A549 (cell line): Measurements from ENCODE around the gene SDR39U1. TPM values are rescaled to one million over a fixed set of nuclear protein-coding genes. Genes with fewer than 3 reads are reported as not detected.

ENCODE experiments used
- ATAC-seq, 2 experiments: fragments of 200-7000 bp in 1 of 2; fragments of >200 bp in 1 of 2; cut with Nextera tagmentation in 1 of 2; cut with Tn5 transposase in 1 of 2; 3 replicates each; pipeline versions ENCODE4 v1.8.0 to v1.9.1; 2018 to 2020; ENCODE audit warnings: mild to moderate bottlenecking in 1 of 2, moderate library complexity in 1 of 2
- CTCF ChIA-PET: fragments of 300-600 bp; sonication (Branson Sonifier 250); formaldehyde crosslinking; extraction: SDS; loops from one replicate; lab custom pipeline; 2021; ENCODE audit warnings: antibody characterized with exemption, inconsistent platforms; lab: Yijun Ruan, JAX
- POLR2A ChIA-PET: fragments of 350-600 bp; formaldehyde crosslinking; extraction: SDS; loops from one replicate; lab custom pipeline; 2021; ENCODE audit warnings: antibody characterized with exemption, inconsistent platforms; lab: Yijun Ruan, JAX
- DNase-seq, 2 experiments: peaks; one replicate each; pipeline versions ENCODE4 v3.0.0 to v3.0.0-alpha.2; 2011 to 2016; ENCODE audit warnings: low read depth in 1 of 2, low spot score in 1 of 2
- FAIRE-seq: peaks from 2 replicates; lab custom pipeline; 2011; peaks lifted over from hg19 to GRCh38; lab: Jason Lieb, UNC
- H3K27ac ChIP-seq, 2 experiments: fragments of >200 bp; sonication (Bioruptor Twin); formaldehyde crosslinking; 3 replicates each; pipeline ENCODE4 v1.5.1; 2016 to 2017
- H3K4me1 ChIP-seq: fragments of >200 bp; sonication (Bioruptor Twin); formaldehyde crosslinking; 3 replicates; pipeline ENCODE4 v1.6.1; 2016
- H3K4me2 ChIP-seq: fragments of >200 bp; sonication (Bioruptor Twin); formaldehyde crosslinking; 3 replicates; pipeline ENCODE4 v1.6.1; 2016
- H3K4me3 ChIP-seq: fragments of >200 bp; sonication (Bioruptor Twin); formaldehyde crosslinking; 3 replicates; pipeline ENCODE4 v1.5.1; 2016
- H3K9me3 ChIP-seq: fragments of >200 bp; sonication (Bioruptor Twin); formaldehyde crosslinking; 3 replicates; pipeline ENCODE4 v1.6.1; 2016
- CBX2 ChIP-seq: fragments of 200-600 bp; sonication (generic); IDR thresholded peaks from 2 replicates; pipeline ENCODE4 v1.6.1; 2016; ENCODE audit warnings: low read depth, mild to moderate bottlenecking, borderline replicate concordance
- CBX8 ChIP-seq: fragments of 200-600 bp; sonication (generic); IDR thresholded peaks from 2 replicates; pipeline ENCODE4 v1.6.1; 2016
- CHD4 ChIP-seq: fragments of 200-600 bp; sonication (generic); IDR thresholded peaks from 2 replicates; pipeline ENCODE4 v1.6.1; 2016; ENCODE audit warnings: antibody characterized with exemption, mild to moderate bottlenecking, borderline replicate concordance
- EHF ChIP-seq: fragments of 250-450 bp; sonication (Bioruptor Pico); IDR thresholded peaks from 2 replicates; pipeline ENCODE4 v1.5.0; 2020; ENCODE audit warnings: mild to moderate bottlenecking
- ESRRA ChIP-seq: fragments of 150-350 bp; IDR thresholded peaks from 2 replicates; pipeline ENCODE4 v1.6.1; 2014; ENCODE audit warnings: mild to moderate bottlenecking, low read length, borderline replicate concordance
- JUN ChIP-seq, 2 experiments: fragments of >200 bp; sonication (Bioruptor Twin); formaldehyde crosslinking; IDR thresholded peaks; 2 replicates in 1 of 2; 3 replicates in 1 of 2; pipeline ENCODE4 v1.6.1; 2016 to 2017
- MAFK ChIP-seq: fragments of 450-650 bp; IDR thresholded peaks from 2 replicates; pipeline ENCODE4 v1.6.1; 2014; ENCODE audit not compliant: partially characterized antibody
- MAZ ChIP-seq: fragments of 150-350 bp; IDR thresholded peaks from 2 replicates; pipeline ENCODE4 v1.6.1; 2014; ENCODE audit warnings: antibody characterized with exemption, low read depth, low read length, borderline replicate concordance
- NPAS2 ChIP-seq: fragments of 250-450 bp; sonication (Bioruptor Pico); IDR thresholded peaks from 2 replicates; pipeline ENCODE4 v1.8.0; 2022; ENCODE audit warnings: mild to moderate bottlenecking, moderate library complexity, borderline replicate concordance
- NR3C1 ChIP-seq: fragments of >200 bp; sonication (Bioruptor Twin); formaldehyde crosslinking; IDR thresholded peaks from 3 replicates; pipeline ENCODE4 v1.6.1; 2017
- POLR2A ChIP-seq: IDR thresholded peaks from 2 replicates; pipeline ENCODE4 v1.6.1; 2012; ENCODE audit warnings: mild to moderate bottlenecking, low read length
- RAD21 ChIP-seq, 2 experiments: fragments of >200 bp in 1 of 2; sonication (Bioruptor Twin) in 1 of 2; formaldehyde crosslinking in 1 of 2; IDR thresholded peaks in 1 of 2; conservative IDR thresholded peaks in 1 of 2; 2 replicates in 1 of 2; 3 replicates in 1 of 2; pipeline ENCODE4 v1.6.1; 2012 to 2018; ENCODE audit warnings: inconsistent platforms in 1 of 2
- RCOR1 ChIP-seq: fragments of 150-350 bp; IDR thresholded peaks from 2 replicates; pipeline ENCODE4 v1.6.1; 2014; ENCODE audit warnings: antibody characterized with exemption, low read length, low read depth
- RNF2 ChIP-seq: fragments of 200-600 bp; sonication (generic); IDR thresholded peaks from 2 replicates; pipeline ENCODE4 v1.6.1; 2016; ENCODE audit warnings: low read depth, mild to moderate bottlenecking, antibody characterized with exemption, moderate library complexity, borderline replicate concordance
- SMC3 ChIP-seq: fragments of >200 bp; sonication (Bioruptor Twin); formaldehyde crosslinking; IDR thresholded peaks from 3 replicates; pipeline ENCODE4 v1.6.1; 2018; ENCODE audit warnings: inconsistent platforms
- SREBF2 ChIP-seq: fragments of 450-650 bp; IDR thresholded peaks from 2 replicates; pipeline ENCODE4 v1.6.1; 2014; ENCODE audit warnings: mild to moderate bottlenecking, moderate library complexity
- TP53 ChIP-seq: fragments of 250-450 bp; sonication (Bioruptor Pico); IDR thresholded peaks from 2 replicates; pipeline ENCODE4 v1.5.0; 2021; ENCODE audit warnings: mild to moderate bottlenecking, moderate library complexity
- ZNF302 ChIP-seq: fragments of 250-450 bp; sonication (Bioruptor Pico); IDR thresholded peaks from 2 replicates; pipeline ENCODE4 v1.9.0; 2021; ENCODE audit warnings: inconsistent platforms, mild to moderate bottlenecking, moderate library complexity
- ZSCAN20 ChIP-seq: fragments of 250-450 bp; sonication (Bioruptor Pico); IDR thresholded peaks from 2 replicates; pipeline ENCODE4 v1.8.0; 2022; ENCODE audit warnings: mild to moderate bottlenecking, moderate library complexity
- WGBS: methylation state at CpG from one replicate; pipeline ENCODE4 v1.1.6; 2017; ENCODE audit errors: missing lambda C conversion rate; 5-methylcytosine and 5-hydroxymethylcytosine counted together
- polyA plus RNA-seq, 4 experiments: library from polyadenylated mRNA; depleted of rRNA in 3 of 4; stranded (reverse); fragments of >200 nt; fragmentation: RNase III in 1 of 4; extraction: RNeasy Plus Mini Kit Qiagen cat#74134 plus additional on column Dnase treatment in 1 of 4; gene quantifications; 2 replicates in 3 of 4; 3 replicates in 1 of 4; pipeline ENCODE4 v1.2.3, GENCODE V29; 2011 to 2017
- TF ChIP-seq, protein P1 (sequence below): fragments of 250-450 bp; sonication (Bioruptor Pico); IDR thresholded peaks from 2 replicates; pipeline ENCODE4 v1.5.0; 2020; ENCODE audit warnings: low read depth, mild to moderate bottlenecking, moderate library complexity
- TF ChIP-seq, protein P2 (sequence below): IDR thresholded peaks from 2 replicates; pipeline ENCODE4 v1.6.1; 2012
- TF ChIP-seq, protein P3 (sequence below): fragments of 250-450 bp; sonication (Bioruptor Pico); IDR thresholded peaks from 2 replicates; pipeline ENCODE4 v1.5.0; 2021; ENCODE audit warnings: mild to moderate bottlenecking, moderate library complexity, borderline replicate concordance
- TF ChIP-seq, protein P4 (sequence below): fragments of >200 bp; sonication (Bioruptor Twin); formaldehyde crosslinking; IDR thresholded peaks from 3 replicates; pipeline ENCODE4 v1.5.1; 2016

The SDR39U1 gene
- polyA plus RNA-seq, 2 of the 4 experiments (the other 2 are of a cell fraction) = 57.3 to 61.1 TPM

DNA sequence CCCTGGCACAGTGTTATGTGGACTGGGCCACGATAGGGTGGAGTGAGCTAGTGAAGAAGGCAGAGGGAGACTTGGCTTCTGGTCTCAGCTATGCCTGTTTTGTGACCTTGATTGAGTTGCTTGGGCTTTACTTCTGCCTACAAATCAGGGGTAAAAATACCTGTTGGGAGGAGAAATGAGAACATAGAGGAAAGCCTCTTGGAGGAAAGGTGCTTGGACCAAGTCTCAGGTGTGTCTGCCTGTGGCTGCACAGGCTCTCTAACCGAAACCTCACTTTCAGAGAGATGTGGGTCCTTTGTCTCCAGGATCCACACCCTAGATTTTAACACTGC lies 4.9 kb downstream of the SDR39U1 start:
- no peak overlapping the region for H3K4me2 ChIP-seq
- ChIA-PET CTCF (interaction anchor here (0.9 to 18.0 kb wide), 16 partner anchors 13 to 196 kb away, joined by 3 to 1142 read pairs (median 10); partner anchors contain the start of genes ADCY4, CIDEB, DHRS1 and LTB4R), POLR2A (interaction anchor here (0.6 to 3.1 kb wide), 3 partner anchors 104 to 195 kb away, joined by 3 to 19 read pairs (median 3); partner anchors contain the start of gene TINF2)
- peaks cover 6% of the 10 kb centered on the region for H3K4me1 ChIP-seq
- H3K9me3 ChIP-seq = no peaks in the 10 kb centered on the region
- DNase-seq (no peak), ATAC-seq (no peak), FAIRE-seq (no peak)
- no peak overlapping the region for H3K27ac ChIP-seq
- WGBS = 81% methylated on average over 2 of the region's 2 CpGs
- H3K4me3 ChIP-seq = no peak overlapping the region
- TF ChIP-seq SMC3 (no peak), RCOR1 (no peak), MAZ (no peak), RNF2 (no peak), CBX8 (no peak), ZNF302 (CRISPR knock-in tag) (no peak), EHF (CRISPR knock-in tag) (no peak)

GRCh38 chr14:24437020-24437735 lies 5.4 kb downstream of the SDR39U1 start:
- WGBS = 74% methylated on average over 12 of the region's 12 CpGs
- DNase-seq (no peak), ATAC-seq (no peak), FAIRE-seq (no peak)
- Histone ChIP-seq H3K4me2 (no peak overlapping the region), H3K27ac (no peak overlapping the region), H3K9me3 (no peaks in the 10 kb centered on the region), H3K4me1 (peaks cover 6% of the 10 kb centered on the region), H3K4me3 (no peak overlapping the region)
- ChIA-PET POLR2A (interaction anchor here (0.6 to 3.1 kb wide), 6 partner anchors 104 to 194 kb away, joined by 3 to 19 read pairs (median 3); partner anchors contain the start of genes RABGGTA and TINF2), CTCF (interaction anchor here (0.7 to 18.0 kb wide), 24 partner anchors 8 to 196 kb away, joined by 3 to 1142 read pairs (median 6); partner anchors contain the start of genes ADCY4, CIDEB, DHRS1 and LTB4R)
- TF ChIP-seq POLR2A = no peak
- no peak for TF ChIP-seq CHD4
- TF ChIP-seq, protein P1, sequence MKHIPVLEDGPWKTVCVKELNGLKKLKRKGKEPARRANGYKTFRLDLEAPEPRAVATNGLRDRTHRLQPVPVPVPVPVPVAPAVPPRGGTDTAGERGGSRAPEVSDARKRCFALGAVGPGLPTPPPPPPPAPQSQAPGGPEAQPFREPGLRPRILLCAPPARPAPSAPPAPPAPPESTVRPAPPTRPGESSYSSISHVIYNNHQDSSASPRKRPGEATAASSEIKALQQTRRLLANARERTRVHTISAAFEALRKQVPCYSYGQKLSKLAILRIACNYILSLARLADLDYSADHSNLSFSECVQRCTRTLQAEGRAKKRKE = no peak
- TF ChIP-seq CBX2 = no peak
- TF ChIP-seq JUN (IDR thresholded peaks at IDR 0.05) = no peak
- TF ChIP-seq ESRRA = no peak
- TF ChIP-seq NPAS2 = no peak
- TF ChIP-seq, protein P2, sequence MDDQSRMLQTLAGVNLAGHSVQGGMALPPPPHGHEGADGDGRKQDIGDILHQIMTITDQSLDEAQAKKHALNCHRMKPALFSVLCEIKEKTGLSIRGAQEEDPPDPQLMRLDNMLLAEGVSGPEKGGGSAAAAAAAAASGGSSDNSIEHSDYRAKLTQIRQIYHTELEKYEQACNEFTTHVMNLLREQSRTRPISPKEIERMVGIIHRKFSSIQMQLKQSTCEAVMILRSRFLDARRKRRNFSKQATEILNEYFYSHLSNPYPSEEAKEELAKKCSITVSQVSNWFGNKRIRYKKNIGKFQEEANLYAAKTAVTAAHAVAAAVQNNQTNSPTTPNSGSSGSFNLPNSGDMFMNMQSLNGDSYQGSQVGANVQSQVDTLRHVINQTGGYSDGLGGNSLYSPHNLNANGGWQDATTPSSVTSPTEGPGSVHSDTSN = no peak
- no peak for TF ChIP-seq SREBF2
- TF ChIP-seq RCOR1 = no peak
- TF ChIP-seq RAD21 (conservative IDR thresholded peaks at IDR 0.05 in 1 of 2, IDR thresholded peaks at IDR 0.05 in 1 of 2) = no peak

GRCh38 chr14:24436355-24437019 lies 6.1 kb downstream of the SDR39U1 start:
- Histone ChIP-seq H3K4me3 (no peak overlapping the region), H3K9me3 (no peaks in the 10 kb centered on the region), H3K27ac (no peak overlapping the region), H3K4me2 (no peak overlapping the region), H3K4me1 (peaks cover 6% of the 10 kb centered on the region)
- TF ChIP-seq MAFK (peak; percentile 41), ZSCAN20 (no peak), SMC3 (peak; percentile 53), RAD21 (conservative IDR thresholded peaks at IDR 0.05 in 1 of 2, IDR thresholded peaks at IDR 0.05 in 1 of 2) (peak; percentile 76 to 80), NR3C1 (no peak), TP53 (CRISPR knock-in tag) (no peak), RNF2 (no peak)
- TF ChIP-seq, protein P3, sequence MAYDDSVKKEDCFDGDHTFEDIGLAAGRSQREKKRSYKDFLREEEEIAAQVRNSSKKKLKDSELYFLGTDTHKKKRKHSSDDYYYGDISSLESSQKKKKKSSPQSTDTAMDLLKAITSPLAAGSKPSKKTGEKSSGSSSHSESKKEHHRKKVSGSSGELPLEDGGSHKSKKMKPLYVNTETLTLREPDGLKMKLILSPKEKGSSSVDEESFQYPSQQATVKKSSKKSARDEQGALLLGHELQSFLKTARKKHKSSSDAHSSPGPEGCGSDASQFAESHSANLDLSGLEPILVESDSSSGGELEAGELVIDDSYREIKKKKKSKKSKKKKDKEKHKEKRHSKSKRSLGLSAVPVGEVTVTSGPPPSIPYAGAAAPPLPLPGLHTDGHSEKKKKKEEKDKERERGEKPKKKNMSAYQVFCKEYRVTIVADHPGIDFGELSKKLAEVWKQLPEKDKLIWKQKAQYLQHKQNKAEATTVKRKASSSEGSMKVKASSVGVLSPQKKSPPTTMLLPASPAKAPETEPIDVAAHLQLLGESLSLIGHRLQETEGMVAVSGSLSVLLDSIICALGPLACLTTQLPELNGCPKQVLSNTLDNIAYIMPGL = no peak
- TF ChIP-seq, protein P4, sequence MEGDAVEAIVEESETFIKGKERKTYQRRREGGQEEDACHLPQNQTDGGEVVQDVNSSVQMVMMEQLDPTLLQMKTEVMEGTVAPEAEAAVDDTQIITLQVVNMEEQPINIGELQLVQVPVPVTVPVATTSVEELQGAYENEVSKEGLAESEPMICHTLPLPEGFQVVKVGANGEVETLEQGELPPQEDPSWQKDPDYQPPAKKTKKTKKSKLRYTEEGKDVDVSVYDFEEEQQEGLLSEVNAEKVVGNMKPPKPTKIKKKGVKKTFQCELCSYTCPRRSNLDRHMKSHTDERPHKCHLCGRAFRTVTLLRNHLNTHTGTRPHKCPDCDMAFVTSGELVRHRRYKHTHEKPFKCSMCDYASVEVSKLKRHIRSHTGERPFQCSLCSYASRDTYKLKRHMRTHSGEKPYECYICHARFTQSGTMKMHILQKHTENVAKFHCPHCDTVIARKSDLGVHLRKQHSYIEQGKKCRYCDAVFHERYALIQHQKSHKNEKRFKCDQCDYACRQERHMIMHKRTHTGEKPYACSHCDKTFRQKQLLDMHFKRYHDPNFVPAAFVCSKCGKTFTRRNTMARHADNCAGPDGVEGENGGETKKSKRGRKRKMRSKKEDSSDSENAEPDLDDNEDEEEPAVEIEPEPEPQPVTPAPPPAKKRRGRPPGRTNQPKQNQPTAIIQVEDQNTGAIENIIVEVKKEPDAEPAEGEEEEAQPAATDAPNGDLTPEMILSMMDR = peak; percentile 83
- peak; percentile 70 to 85 for DNase-seq
- peak; percentile 45 to 71; a peak in 5 of 6 replicates for ATAC-seq
- CTCF ChIA-PET = interaction anchor here (0.5 to 18.0 kb wide), 29 partner anchors 8 to 348 kb away, joined by 3 to 1142 read pairs (median 5); partner anchors contain the start of genes ADCY4, CIDEB, DHRS1 and LTB4R
- FAIRE-seq = no peak
- POLR2A ChIA-PET = interaction anchor here (0.6 to 3.1 kb wide), 4 partner anchors 103 to 165 kb away, joined by 3 to 19 read pairs (median 4); partner anchors contain the start of gene RABGGTA
- WGBS = 53% methylated on average over 5 of the region's 5 CpGs
